ENCODE data around the gene MMP15. TPM values are rescaled to one million over a fixed set of nuclear protein-coding genes. Genes with fewer than 3 reads are reported as not detected.
"Not testable (repeated sequence)": the region's sequence is repeated elsewhere in the genome, so short reads cannot be mapped to it uniquely, and the experiment has no call there.

The MMP15 gene
- total RNA-seq, 1 donor from 2014 or later, result 2.9 TPM

DNA sequence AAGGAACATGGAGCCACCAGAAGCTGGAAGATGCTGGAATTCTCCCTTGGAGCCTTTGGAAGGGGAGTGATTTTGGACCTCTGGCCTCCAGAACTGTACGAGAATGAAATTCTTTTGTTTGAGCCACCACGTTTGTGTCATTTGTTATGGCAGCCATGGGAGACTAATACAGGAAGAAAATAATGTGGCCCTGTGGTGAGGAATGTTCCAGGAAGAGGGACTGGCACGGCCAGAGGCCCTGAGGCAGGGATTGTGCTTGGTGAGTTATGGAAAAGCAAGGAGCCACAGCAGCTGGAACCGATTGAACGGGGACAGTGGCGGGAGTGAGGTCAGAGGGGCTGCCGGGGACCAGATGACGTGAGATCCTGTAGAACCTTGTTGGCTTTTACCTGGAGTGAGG, 52.2 kb downstream of the MMP15 start:
- H3K4me1 ChIP-seq, result no peaks in the 10 kb centered on the region
- H3K9me3 ChIP-seq, result no peaks in the 10 kb centered on the region
- TF ChIP-seq POLR2A (IDR thresholded peaks at IDR 0.05) (no peak), POLR2AphosphoS5 (IDR thresholded peaks at IDR 0.05; ENCODE audit: insufficient read depth in 1 of 2, low read depth in 1 of 2) (no peak)
- TF ChIP-seq, protein P1, sequence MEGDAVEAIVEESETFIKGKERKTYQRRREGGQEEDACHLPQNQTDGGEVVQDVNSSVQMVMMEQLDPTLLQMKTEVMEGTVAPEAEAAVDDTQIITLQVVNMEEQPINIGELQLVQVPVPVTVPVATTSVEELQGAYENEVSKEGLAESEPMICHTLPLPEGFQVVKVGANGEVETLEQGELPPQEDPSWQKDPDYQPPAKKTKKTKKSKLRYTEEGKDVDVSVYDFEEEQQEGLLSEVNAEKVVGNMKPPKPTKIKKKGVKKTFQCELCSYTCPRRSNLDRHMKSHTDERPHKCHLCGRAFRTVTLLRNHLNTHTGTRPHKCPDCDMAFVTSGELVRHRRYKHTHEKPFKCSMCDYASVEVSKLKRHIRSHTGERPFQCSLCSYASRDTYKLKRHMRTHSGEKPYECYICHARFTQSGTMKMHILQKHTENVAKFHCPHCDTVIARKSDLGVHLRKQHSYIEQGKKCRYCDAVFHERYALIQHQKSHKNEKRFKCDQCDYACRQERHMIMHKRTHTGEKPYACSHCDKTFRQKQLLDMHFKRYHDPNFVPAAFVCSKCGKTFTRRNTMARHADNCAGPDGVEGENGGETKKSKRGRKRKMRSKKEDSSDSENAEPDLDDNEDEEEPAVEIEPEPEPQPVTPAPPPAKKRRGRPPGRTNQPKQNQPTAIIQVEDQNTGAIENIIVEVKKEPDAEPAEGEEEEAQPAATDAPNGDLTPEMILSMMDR (IDR thresholded peaks at IDR 0.05), result no peak
- H3K27ac ChIP-seq, result no peak overlapping the region
- H3K4me3 ChIP-seq, result no peak overlapping the region
- no peaks in the 10 kb centered on the region for H3K36me3 ChIP-seq
- DNase-seq (ENCODE audit: extremely low spot score in 2 of 2), result no peak
- intact Hi-C loops (cut with DNase I), result no loop called here
- no peaks in the 10 kb centered on the region for H3K27me3 ChIP-seq

DNA sequence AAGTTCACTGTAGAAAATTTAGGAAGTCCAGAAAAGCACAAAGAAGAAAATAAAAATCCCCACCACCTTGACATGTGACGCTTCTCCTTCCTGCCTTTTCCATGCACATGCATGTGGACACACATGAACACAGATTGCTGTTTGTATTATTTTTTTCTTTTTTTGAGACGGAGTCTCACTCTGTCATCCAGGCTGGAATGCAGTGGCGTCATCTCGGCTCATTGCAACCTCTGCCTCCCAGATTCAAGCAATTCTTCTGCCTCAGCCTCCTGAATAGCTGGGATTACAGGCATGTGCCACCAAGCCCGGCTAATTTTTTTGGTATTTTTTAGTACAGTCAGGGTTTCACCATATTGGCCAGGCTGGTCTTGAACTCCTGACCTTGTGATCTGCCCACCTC, 55.1 kb downstream of the MMP15 start:
- H3K9me3 ChIP-seq; DNase-seq (ENCODE audit: extremely low spot score in 2 of 2); H3K36me3 ChIP-seq; intact Hi-C loops (cut with DNase I); H3K4me1 ChIP-seq; H3K4me3 ChIP-seq; H3K27ac ChIP-seq; H3K27me3 ChIP-seq: not testable (repeated sequence)

DNA sequence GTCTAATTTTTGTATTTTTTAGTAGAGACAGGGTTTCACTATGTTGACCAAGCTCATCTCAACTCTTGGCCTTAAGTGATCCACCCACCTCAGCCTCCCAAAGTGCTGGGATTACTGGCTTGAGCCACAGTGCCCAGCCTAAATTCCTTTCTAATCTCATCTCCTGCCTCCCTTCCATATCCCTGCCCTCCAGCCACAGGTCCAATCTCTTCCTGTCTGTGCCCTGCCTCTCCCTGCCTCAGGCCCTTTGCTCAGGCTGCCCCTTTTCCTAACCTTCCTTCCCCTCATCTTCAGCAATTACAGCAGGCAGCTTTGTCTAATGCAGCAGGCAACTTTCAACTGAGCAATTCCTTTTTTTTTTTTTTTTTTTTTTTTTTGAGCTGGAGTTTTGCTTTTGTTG, 56.8 kb downstream of the MMP15 start:
- no peak overlapping the region for H3K27ac ChIP-seq
- no peaks in the 10 kb centered on the region for H3K9me3 ChIP-seq
- no peaks in the 10 kb centered on the region for H3K4me1 ChIP-seq
- TF ChIP-seq POLR2AphosphoS5 (IDR thresholded peaks at IDR 0.05; ENCODE audit: insufficient read depth in 1 of 2, low read depth in 1 of 2) (no peak), POLR2A (IDR thresholded peaks at IDR 0.05) (no peak)
- TF ChIP-seq, protein P1 (IDR thresholded peaks at IDR 0.05), result no peak
- H3K27me3 ChIP-seq, result no peaks in the 10 kb centered on the region
- H3K4me3 ChIP-seq, result no peak overlapping the region
- intact Hi-C loops (cut with DNase I), result no loop called here
- no peaks in the 10 kb centered on the region for H3K36me3 ChIP-seq
- DNase-seq (ENCODE audit: extremely low spot score in 2 of 2), result no peak

DNA sequence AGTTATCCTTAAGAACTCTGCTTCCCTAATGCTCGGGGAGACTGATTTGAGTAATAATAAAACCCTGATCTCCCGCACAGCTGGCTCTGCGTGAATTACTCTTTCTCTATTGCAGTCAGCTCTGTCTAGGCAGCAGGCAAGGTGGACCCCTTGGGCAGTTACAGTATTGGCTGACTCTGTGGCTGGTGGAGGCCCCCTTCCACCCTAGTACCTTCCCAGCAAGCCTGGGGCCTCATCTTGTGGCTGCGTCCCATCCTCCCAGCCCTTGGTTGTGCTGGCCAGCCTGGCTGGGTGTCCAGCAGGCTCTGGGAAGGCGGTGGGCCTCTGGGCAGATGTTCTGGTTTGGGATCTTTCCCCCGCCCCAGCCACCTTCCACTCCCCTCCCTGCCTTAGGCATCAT, 59.1 kb downstream of the MMP15 start:
- no peak for DNase-seq (ENCODE audit: extremely low spot score in 2 of 2)
- no peaks in the 10 kb centered on the region for H3K4me1 ChIP-seq
- H3K27ac ChIP-seq, result no peak overlapping the region
- no peak for TF ChIP-seq POLR2AphosphoS5 (IDR thresholded peaks at IDR 0.05; ENCODE audit: insufficient read depth in 1 of 2, low read depth in 1 of 2)
- TF ChIP-seq, protein P1 (IDR thresholded peaks at IDR 0.05), result no peak
- no peak for TF ChIP-seq POLR2A (IDR thresholded peaks at IDR 0.05)
- intact Hi-C loops (cut with DNase I), result no loop called here
- no peaks in the 10 kb centered on the region for H3K27me3 ChIP-seq
- H3K9me3 ChIP-seq, result no peaks in the 10 kb centered on the region
- no peaks in the 10 kb centered on the region for H3K36me3 ChIP-seq
- H3K4me3 ChIP-seq, result no peak overlapping the region

DNA sequence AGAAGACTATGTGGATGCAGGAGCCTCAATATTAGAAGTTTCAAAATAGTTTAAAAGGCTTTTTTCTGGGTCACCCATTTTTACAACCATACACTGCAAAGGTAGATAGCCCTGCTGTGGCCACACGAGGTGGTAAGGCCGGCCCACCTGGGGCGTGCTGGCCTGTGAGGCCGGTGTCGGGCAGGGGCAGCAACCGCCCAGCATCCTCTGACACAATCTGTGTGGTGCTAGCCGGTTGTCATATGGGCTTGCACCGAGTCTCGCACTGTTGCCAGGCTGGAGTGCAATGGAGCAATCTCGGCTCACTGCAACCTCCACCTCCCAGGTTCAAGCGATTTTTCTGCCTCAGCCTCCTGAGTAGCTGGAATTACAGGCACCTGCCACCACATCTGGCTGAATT, 59.6 kb downstream of the MMP15 start:
- H3K36me3 ChIP-seq, result no peaks in the 10 kb centered on the region

More for the DNA sequence above, 59.6 kb downstream of the MMP15 start:
- no peak for DNase-seq (ENCODE audit: extremely low spot score in 2 of 2)
- no peaks in the 10 kb centered on the region for H3K9me3 ChIP-seq
- no peaks in the 10 kb centered on the region for H3K27me3 ChIP-seq
- no peak overlapping the region for H3K27ac ChIP-seq
- no peak for TF ChIP-seq POLR2AphosphoS5 (IDR thresholded peaks at IDR 0.05; ENCODE audit: insufficient read depth in 1 of 2, low read depth in 1 of 2)
- TF ChIP-seq, protein P1 (IDR thresholded peaks at IDR 0.05), result no peak
- no peak for TF ChIP-seq POLR2A (IDR thresholded peaks at IDR 0.05)
- H3K4me3 ChIP-seq, result no peak overlapping the region
- intact Hi-C loops (cut with DNase I), result no loop called here
- H3K4me1 ChIP-seq, result no peaks in the 10 kb centered on the region
